MM.1S (cell line): ENCODE data around the gene AATK.

Experiments
- CTCF ChIP-seq: fragments of 300-600 bp; sonication (generic); IDR thresholded peaks from 2 replicates; pipeline ENCODE4 v1.5.1; 2016; ENCODE audit warnings: antibody characterized with exemption, low read length, mixed read lengths
- EZH2 ChIP-seq: fragments of 300-600 bp; sonication (generic); optimal IDR thresholded peaks from 2 replicates; pipeline ENCODE3; 2017; ENCODE audit warnings: low read depth, mild to moderate bottlenecking, antibody characterized with exemption, low read length, mixed read lengths
- EZH2phosphoT487 ChIP-seq: fragments of 300-600 bp; sonication (generic); IDR thresholded peaks from 2 replicates; pipeline ENCODE4 v1.6.1; 2018; ENCODE audit warnings: antibody characterized with exemption, low read length

- no peak for TF ChIP-seq CTCF
- TF ChIP-seq EZH2 = no peak
- no peak for TF ChIP-seq EZH2phosphoT487
Measured at GRCh38 chr17:81206166-81206565, 40.1 kb upstream of the AATK start.
